GM21717 (cell line): Measurements from ENCODE around the gene LTBP4.

Experiments
- ATAC-seq: cut with Tn5 transposase; IDR thresholded peaks from one replicate; pipeline ENCODE4 v1.9.1; 2021; ENCODE audit warnings: mild to moderate bottlenecking, moderate library complexity; ENCODE audit not compliant: unreplicated experiment

LTBP4 gene

GRCh38 chr19:40592170-40592569 is 9.0 kb upstream of the LTBP4 start:
- ATAC-seq: no peak

DNA sequence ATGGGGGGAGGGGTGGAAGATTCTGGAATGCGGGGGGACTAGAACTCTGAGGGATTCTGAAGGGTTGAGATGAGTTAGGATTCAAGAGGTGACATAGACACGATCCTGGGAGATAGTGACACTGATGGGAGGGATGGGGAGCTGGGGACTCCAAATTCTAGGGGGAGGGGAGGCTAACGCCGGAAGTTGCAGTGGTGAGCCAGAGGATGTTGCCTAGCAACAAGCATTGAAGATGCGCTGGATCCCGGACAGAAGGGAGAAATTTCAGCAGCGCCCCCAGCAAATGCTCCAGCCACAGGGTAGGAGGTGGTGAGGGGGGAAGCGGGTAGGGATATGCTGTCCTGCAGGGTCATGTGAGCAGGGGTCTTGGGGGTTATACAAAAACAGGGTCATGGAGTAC is 6.9 kb upstream of the LTBP4 start:
- ATAC-seq: no peak

DNA sequence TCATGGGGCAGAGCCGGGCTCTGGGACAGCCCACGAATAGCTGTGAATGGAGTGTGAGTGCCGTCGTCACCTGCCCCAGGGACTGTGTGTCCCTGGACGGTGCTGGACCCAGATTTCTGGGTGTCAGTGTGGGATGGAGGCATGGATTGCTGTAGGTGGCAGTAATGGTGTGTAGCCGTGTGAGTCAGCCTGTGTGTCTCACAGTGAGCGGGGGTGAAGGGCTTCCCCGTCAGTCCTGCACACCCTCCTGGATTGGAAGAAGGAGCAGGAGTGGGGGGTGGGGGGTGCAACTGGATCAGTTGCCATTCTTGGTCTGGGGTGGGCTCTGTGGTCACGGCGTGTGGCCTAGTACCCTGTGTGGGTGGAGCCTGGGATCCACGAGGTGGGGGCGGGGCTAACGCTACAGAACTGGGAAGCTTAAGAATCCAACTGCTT is 6.5 kb upstream of the LTBP4 start:
- ATAC-seq: no peak

GRCh38 chr19:40596608-40597328 is 4.4 kb upstream of the LTBP4 start:
- ATAC-seq: no peak

- no peak for ATAC-seq
Observed at GRCh38 chr19:40597329-40597838, 3.8 kb upstream of the LTBP4 start.

DNA sequence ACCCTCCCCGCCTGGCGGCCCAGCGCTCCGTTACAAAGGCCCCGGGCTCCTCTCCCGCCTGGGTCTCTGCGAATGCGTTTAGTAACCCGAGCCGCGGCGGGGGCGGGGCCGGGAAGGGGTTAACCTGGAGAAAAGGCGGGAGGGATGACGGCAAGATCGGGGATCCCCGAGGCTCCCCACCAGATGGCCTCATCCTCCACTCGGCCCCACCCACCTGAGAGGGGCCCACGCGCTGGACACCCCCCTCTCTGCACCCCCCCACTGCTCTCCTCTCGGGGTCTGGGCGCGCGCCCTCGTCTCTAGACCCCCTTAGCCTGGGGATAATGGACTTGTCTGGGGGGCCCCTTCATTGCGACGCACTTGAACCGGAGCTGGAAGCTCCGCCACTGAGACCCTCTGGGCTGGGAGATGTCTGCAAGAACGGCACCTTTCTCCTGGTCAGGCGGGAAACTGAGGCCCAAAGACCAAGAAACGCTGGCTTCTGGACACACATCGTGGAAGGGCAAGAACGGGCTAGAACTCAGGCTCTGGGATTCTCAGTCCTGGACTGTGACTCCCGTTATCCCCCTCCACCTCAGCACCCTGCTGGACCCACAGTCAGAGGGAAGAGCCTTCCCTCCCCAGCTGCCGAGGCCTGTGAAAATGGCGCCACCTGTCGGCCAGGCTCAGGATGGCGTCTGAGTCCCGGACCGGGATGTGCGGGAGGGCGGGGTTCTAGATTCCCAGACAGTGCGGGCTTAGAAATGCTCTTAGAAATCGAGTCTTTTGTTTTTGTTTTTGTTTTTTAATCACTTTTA is 2.9 kb upstream of the LTBP4 start:
- no peak for ATAC-seq

DNA sequence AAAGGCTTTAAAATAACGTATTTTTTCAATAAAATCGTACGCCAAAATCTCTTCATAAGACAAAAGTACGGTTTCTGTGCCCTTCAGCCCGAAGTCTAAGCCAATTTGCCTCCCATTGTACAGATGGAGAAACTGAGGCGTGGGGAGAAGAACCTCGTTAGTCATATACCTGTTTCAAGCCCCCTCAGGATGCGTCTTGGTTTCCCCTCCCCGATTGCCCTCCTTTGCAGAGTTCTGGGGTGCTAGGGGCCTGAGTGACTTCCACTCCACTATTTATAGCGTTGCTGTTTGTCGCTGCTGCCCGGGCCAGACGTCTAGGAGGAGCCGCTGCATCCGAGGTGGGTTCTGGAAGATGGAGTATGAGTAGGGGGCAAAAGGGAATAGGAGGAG is 2.3 kb upstream of the LTBP4 start:
- no peak for ATAC-seq

DNA sequence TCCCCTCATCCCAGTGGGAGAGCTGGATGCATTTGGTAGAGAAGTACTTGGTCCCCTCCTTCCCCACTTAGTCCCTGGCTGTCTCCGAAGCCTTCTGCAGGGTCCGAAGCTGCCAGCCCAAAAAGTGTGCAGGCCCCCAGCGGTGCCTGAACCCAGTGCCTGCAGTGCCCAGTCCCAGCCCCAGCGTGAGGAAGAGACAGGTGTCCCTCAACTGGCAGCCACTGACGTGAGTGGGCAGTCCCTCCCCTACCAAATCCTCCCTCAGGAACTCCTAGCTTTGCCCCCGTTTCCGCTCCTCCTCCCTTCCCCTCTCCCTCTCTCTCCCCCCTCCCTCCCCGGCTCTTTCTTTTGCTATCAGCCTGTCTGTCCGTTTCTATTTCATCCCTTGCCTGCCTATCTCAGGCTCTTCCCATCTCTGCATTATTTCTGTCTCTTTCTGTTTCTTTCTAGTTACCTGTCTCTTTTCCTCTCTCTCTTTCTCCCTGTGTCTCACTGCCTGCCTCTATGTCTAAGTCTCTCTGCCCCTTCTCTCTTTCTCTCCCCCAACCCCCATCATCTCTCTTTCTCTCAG is 1.8 kb upstream of the LTBP4 start:
- no peak for ATAC-seq

DNA sequence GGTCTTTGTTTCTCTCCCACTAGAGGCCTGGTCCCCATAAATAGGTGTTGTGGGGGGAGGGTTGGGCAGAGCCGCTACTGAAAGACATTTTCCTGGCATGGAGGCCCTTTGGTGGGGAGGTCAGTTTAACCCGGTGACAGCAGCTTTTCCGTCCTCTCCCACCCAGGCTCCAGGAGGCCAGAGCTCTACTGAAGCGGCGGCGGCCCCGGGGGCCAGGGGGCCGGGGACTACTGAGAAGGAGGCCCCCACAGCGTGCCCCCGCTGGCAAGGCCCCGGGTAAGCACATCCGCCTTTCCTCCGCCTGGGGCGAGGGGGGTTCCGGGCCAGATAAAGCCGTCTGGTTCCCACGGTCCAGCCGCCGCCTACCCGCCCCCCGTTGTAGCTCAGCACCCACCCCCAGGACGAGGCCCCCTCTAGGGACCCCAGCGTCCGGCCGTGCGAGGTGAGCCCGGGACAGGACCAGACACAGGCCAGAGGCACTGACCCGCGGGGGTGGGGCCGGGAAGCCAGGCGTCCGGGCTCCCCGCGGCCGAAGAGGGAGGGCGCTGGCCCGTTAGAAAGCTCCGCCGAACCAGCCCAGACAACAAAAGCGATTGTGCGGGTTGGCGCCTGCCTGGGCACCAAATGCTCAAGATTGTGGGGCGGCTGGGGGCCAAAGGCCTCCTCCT is 1.1 kb upstream of the LTBP4 start:
- ATAC-seq: no peak

DNA sequence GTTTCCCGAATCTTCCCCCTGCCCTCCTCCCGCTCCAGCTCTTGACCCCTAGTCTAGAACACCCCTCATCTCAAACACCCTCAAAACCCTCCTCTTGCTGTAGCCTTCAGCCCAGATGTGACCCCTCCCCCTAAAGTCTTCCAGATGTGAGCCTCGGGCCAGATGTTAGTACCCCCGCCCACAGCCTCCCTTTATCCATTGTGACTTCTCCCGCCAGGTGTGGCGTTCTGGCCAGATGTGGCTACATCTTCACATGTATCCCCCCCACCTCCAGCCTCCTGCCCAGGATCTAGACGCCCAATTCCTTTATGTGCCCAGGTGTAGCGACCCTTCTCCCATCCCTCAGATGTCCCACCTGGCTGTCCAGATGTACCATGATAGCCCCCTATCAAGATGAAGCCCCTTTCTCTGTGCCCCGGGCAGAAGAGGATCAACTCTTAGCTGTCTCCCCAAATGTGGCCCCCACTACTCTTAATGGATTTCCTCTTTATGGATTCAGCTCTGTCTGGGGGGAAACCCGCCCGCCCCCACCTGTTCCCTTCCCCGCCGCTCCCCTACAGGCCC is 517 bp upstream of the LTBP4 start:
- no peak for ATAC-seq

DNA sequence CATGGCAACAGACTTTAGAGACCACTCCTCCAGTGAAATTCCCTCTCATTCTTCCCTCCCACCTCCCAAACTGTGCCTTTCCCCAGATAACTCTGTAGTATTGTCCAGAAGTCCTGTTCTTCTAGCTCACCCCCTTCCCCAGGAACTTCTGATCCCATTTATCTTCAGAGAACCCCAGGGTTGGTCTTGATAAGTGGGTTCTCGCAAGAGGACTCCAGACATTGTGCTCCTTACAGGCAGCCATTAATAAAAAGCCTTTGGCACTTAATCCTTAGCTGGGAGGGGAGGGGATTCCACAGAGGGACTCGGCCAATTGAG is 1.9 kb downstream of the LTBP4 start:
- no peak for ATAC-seq

DNA sequence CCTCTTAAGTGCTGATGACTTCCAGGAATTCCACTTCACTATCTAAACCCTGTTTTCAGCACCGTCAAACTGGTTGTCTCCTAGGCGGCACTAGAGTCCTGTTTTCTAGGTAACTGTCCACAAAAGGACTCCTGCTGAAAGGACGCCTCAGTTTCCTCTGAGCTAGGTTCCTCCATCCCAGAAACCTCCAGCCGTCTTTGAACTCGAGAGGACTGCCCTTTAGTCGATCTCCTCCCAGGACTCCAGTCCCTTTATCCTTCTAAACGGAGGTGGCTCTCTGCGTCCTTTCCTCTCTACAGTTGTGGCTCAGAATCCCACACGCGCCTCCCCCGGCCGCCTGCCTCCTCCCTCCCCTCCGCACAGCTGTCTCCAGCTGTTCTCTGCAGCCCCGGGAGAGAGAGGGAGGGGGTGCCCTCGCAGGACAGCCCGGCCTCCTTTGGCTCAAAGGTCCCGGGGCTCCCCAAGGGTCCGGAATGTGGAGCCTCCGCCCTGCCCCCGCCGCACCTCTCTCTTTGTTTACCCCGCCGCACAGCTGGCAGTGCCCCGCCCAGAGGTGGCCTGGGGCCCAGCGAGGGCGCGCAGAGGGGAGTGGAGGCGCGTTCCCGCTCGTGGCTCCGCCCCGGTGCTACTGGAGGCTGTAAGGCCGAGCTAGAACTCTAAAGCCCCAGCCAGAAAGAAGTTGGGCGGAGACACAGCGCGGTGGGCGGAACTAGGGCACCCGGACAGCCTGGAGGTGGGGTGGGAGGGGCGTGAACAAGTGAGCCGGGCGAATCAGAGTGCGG is 2.4 kb downstream of the LTBP4 start:
- peak; percentile 51 for ATAC-seq

DNA sequence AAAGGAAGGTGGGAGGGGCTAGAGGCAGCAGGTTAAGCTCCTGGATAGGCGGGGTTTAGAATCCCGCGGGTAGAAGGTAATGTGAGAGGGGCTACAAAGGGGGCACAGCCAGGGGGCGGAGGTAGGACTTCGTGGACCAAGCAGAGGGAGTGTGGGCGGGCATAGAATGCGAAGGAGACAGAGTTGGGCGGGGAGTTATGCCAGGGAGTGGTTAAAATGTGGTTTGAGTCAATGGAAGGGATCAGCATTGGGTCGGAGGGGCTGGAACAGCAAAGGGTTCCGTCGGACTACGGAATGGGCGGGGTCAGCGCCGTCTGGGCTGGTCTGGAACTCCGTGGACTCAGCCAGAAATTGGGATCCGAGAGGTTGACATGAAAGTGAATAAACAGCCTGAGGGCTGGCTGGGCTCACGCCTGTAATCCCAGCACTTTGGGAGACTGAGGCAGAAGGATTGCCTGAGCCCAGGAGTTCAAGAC is 3.0 kb downstream of the LTBP4 start:
- ATAC-seq: no peak

DNA sequence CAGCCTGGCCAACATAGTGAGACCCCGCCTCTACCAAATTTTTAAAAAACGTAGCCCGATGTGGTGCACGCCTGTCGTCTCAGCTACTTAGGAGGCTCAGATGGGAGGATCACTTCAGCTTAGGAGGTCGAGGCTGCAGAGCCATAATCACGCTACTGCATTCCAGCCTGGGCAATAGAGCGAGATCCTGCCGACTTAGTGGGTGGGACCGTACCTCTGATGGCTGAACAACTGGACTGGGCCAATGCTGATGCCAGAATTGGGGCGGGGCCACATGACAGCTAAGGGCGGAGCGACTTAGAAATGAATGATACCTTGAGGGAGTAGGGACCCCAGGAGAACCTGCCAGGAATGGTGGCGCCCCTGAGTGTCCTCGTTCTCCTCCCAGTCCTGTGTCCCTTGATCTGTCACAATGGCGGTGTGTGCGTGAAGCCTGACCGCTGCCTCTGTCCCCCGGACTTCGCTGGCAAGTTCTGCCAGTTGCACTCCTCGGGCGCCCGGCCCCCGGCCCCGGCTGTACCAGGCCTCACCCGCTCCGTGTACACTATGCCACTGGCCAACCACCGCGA is 3.6 kb downstream of the LTBP4 start:
- no peak for ATAC-seq

- no peak for ATAC-seq
Observed at GRCh38 chr19:40605216-40605971, 4.2 kb downstream of the LTBP4 start.

- no peak for ATAC-seq
Observed at GRCh38 chr19:40607311-40608239, 6.4 kb downstream of the LTBP4 start.

DNA sequence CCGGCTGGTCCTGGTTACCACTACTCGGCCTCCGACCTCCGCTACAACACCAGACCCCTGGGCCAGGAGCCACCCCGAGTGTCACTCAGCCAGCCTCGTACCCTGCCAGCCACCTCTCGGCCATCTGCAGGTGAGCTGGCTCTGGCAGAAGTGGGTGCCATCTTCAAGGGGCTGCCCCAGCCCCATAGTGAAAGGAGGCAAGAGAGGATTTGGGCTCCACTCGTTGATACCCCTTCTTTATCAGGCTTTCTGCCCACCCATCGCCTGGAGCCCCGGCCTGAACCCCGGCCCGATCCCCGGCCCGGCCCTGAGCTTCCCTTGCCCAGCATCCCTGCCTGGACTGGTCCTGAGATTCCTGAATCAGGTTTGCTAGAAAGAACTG is 7.1 kb downstream of the LTBP4 start:
- no peak for ATAC-seq

DNA sequence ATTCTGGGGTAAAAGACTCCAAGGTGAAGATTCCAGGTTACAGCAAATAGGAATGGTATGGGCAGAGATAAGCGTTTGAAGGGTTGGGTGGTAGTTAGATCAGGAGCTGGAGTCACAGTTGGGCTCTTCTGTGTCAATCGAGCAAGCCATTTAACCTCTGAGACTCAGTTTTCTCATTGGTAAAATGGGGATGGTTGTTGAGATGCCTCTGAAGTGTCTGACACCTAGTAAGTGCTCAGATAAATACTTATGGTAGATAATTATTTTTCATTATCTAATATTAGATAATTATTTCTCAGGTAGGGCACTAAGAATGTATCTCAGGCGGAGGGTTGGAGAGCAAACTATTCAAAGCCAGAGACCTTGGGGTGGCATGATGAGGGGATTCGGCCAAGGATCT is 7.8 kb downstream of the LTBP4 start:
- ATAC-seq: no peak
